ENCODE data around the gene IL21R.

DNA sequence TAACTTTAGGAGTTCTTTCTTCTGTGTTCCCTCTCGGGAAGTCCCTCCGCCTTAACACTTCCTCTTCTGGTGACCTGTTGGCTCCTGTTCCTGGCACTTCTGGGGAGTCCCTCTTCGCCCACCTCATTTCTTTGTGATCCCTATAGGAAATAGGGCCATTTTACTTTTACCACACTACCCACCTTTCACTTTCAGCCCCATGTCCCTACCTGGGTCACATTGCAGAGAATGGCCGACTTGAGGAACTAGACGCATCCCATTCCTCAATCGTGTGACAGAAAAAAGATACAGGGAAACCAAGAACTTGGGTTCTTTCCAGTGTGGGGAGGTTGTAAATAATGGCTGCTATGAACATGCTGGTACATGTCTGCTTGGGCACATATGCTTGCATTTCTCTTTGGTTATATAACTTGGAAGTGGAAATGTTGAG is 6.6 kb downstream of the IL21R start:
- TF ChIP-seq GATA3 (IDR thresholded peaks at IDR 0.05; ENCODE audit: low read depth, low read length): no peak
- no peak for TF ChIP-seq GATA2 (IDR thresholded peaks at IDR 0.05; ENCODE audit: low read depth, low read length)
